ENCODE data around the gene FNDC5.
"Not testable (repeated sequence)": the region's sequence is repeated elsewhere in the genome, so short reads cannot be mapped to it uniquely, and the experiment has no call there.

The FNDC5 gene

DNA sequence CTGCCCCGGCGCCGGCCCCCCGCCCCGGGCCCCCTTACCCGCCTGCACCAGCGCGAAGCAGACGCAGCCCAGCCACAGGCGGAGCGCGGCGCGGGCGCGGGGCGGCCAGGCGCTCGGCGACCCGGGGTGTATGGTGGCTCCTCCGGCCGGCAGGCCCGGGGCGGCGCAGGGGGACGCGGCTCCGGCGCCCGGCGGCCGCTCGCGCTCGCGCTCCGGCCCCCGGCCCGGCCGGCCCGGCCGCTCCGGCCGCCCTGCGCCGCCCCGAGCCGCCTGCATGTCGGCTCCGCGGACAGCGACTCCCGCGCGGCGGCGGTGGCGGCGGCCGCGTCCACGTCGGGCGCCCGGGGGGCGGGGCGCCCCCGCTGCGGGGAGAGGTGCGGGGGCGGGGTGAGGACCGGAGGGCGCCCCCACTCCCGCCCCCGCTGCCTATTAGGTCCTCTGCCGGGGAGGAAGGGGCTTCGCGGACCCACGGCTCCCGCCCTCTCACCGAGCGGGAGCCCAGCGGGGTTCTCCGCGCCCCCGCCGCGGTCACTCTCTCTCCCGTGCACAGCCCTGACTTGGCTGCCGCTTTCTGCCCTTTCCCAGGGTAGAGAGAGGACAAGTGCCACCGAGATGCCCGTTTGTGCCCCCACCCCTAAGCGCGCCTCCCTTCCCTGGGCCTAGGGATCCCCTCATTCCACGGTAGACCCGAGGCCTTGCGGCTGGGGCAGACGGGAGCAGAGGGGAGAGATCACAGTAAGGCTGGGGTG is at the start of gene FNDC5:
FNDC5 (minus strand) TSS at position 298 of the 749 bp plus-strand sequence.
- no peak for DNase-seq

DNA sequence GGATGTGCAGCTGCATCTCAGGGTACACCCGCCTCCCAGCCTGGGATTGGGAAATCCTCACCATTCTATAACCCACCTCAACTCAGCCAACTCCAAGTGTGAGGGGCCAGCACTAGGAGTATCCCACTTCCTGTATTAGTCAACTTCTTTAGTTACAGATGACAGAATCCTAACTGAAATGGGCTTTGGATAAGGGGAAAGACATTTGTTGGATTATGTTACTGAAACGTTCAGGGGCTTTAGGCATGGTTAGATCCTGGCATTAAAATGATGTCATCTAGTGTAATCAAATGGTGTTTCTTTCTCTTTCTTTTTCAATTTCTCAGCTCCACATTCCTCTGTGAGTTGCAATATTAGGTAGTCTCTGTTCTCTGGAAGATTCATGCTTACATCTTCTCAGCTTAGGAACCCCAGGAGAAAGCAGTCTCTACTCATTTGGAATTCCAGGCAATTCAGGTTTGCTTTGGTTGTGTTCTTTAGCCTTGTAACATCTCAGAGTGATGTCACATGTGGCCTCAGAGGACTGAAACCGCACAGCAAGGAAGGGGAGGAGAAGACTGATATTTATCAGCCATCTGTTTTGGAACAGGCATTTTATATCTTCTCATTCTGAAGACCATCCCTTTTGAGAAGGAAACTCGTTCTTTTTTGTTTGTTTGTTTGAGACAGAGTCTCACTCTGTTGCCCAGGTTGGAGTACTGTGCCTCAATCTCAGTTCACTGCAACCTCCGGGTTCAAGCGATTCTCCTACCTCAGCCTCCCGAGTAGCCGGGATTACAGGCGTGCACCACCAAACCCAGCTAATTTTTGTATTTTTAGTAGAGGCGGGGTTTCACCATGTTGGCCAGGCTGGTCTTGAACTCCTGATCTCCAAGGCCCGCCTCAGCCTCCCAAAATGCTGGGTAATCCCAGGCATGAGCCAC is 49.4 kb upstream of the FNDC5 start:
- no peak for DNase-seq

DNA sequence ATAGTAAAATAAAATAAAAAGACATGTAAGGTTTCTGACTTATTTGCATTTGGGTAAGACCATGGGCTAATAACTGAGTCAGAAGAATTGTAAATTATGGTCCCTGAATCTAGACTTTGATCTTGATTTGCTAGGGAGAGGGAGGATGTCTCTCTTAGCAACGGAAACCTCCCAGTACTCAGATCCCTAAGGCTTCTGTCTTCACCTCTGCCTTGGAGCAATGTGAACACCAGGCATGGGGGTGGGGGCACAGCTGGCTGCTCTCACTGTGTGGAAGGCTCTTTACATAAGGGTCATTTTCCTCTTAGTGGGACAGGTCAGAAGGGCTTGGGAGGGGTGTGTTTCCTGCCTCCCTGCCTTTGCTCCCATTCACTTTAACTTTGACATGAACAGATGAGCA is 47.5 kb upstream of the FNDC5 start:
- DNase-seq, result no peak

DNA sequence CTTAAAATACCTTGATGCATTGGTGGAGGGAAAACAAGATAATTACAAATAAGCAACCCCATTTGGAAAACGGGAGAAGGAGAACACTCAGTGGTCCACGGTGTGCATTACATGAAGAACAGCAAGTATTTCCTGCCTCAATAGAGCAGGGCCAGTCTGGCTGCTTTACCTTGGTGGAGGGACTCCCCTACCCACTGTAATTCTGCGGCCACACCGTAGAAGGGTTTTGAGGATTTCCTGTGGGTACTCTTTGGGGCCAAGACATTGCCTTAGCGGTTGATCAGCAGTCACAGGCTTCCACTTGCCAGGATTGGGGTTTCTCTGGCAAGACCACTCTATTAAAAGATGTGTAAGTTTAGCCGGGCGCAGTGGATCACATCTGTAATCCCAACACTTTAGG is 46.8 kb upstream of the FNDC5 start:
- DNase-seq, result no peak

DNA sequence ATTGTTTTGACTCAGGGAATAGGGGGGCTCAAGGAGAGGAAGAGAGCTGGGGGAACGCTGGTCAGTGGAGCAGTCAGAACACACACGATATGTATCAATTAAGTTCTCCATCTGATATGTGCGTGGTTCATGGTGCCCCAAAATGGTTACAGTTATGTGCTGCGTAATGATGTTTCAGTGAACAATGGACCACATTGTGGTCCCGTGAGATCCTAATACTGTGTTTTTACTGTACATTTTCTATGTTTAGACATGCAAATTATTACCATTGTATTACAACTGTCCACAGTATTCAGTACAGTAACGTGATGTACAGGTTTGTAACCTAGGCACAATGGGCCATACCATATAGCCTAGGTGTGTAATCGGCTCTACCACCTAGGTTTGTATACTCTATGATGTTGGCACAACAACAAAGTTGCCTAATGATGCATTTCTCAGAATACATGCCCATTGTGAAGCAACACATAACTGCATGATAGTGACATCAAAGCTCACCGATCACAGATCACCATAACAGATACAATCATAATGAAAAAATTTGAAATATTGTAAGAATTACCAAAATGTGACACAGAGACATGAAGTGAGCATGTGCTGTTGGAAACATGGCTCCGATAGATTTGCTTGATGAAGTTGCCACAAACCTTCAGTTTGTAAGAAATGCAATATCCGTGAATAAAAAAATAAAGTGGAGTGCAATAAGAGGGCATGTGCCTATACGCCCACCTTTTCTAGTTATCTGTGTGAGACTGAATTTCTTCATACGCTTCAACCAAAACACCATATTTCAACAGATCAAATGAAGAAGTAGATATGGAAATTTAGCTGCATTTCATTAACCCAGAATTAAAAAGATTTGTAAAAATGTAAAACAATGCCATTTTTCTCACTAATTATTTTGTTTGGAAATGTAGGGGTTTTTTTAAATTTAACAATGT is 45.3 kb upstream of the FNDC5 start:
- DNase-seq, result no peak

DNA sequence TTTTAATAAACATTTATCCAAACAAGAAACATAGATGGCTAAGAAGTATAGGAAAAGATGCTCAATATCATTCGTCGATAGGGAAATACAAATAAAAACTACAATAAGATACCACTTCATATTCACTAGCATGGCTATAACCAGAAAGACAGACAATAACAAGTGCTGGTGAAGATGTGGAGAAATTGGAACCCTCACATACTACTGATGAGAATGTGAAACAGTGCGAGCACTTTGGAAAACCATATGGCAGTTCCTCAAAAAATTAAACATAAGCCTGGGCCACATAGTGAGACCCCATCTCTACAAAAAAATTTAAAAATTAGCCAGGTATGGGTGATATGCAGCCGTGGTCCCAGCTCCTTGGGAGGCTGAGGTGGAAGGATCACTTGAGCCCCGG is 39.6 kb upstream of the FNDC5 start:
- DNase-seq, result no peak

DNA sequence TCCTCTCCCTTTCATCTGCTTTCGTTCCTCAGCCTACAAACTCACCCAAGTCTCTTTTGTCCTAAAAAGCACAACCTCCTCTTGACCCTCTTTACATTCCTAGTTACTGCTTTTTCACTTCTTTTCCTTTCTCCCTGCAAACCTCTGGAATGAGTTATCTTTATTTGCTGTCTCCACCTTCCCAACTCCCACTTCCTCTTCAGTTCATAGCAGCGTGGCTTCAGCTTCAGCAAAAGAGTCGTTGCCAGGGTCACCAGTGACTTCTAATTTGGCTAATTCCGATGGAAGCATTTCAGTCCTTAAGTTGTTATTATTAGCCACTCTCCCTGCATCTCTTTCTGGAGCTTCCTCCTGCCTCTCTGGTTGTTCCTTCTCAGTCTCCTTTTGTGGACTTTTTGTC is 36.7 kb upstream of the FNDC5 start:
- DNase-seq, result no peak

DNA sequence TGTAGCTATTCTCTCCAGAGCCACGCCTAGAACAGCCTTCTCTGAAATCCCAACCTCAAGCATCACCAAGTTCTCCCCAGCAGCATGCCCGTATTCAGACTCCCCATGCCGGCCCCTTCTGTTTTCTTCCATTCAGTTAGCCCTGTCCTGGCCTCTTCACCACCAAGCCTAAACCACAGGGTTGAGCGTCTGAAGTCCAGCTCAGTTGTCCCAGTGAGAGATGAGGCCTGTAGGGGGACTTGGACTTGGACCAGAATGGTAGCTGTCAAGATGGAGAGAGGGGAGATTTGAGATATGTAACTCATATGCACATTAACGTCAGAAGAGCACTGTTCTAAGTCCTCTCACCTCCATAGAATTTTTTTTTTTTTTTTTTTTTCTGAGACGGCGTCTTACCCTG is 35.9 kb upstream of the FNDC5 start:
- no peak for DNase-seq

DNA sequence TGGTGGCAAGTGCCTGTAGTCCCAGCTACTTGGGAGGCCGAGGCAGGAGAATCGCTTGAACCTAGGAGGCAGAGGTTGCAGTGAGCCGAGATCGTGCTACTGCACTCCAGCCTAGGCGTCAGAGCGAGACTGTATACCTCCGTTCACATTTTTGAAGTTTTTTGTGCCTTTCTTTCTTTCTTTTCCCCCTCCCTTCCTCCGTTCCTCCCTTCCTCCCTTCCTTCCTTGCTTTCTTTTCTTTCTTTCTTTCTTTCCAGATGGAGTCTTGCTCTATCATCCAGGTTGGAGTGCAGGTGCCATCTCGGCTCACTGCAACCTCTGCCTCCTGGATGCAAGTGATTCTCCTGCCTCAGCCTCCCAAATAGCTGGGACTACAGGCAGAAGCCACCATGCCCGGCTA is 34.9 kb upstream of the FNDC5 start:
- not testable (repeated sequence) for DNase-seq

DNA sequence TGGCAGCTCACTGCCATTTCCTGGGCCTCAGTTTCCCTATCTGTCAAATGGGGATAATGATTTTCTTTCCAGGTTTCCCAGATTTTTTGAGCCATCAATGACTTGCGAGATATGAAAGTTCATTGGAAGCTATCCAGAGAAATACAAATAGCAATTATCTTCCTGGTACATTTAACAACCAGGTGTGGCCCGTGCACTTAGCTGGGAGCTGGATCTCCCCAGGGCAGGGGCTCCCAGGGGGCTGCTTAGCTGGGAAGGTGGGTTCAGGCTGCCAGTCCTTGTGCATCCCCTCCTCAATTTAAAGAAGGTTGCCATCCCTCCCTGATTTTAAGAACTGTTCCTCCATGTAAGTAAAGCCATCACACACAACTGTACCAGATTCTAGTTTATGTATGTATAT is 34.1 kb upstream of the FNDC5 start:
- no peak for DNase-seq

DNA sequence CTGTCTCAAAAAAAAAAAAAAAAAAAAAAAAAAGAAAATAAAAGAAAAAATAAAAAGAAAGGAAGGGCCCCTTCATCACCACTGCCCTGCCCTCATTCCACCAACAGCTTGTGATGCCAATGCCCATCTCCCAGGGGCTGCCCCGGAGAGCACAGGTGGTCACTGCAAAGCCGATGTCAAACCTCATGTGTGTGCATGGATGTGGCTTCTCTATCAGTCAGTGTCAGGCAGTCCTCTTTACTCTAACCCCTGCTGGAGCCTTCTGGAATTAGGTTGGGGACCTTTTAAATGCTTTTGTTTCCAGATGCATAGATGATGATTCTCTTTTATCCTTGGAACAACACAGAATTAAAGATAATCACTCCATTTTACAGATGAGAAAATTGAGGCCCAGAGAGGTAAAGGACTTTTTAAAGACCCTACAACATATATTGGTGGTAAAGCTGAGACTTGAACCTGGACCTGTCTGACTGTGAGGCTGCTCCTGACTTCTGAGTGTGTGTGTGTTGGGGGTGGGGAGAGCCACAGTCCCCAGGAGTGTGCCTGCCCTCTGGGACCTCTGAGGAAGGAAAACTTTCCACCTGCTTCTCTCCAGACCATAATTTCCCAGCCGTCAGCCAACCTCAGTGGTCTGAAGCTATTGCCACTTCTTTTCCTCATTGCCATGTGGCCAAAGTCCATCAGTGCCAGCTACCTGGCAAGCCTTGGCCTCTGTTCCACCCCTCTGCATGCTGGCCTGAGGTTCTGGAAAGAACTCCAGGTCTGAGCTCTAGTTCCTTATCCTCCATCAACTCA is 33.5 kb upstream of the FNDC5 start:
- no peak for DNase-seq

DNA sequence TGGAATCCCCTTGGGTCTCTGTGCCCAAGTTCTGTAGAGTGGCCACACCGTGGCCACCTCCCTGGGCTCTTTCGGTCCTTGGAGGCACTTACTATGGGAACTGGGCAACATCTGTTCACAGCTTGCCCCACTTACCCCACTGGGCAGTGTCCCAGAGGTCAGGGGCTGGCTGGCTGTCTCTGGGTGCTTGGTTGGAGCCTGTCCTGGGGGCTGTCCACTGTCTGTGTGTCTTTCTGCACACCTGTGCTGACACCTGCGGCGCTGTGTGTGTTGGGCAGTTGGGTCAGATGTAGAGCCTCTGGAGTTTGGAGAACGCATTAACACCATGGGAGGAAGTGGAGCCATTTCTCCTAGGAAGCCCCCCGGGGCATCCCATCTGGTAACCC is 31.8 kb upstream of the FNDC5 start:
- no peak for DNase-seq

DNA sequence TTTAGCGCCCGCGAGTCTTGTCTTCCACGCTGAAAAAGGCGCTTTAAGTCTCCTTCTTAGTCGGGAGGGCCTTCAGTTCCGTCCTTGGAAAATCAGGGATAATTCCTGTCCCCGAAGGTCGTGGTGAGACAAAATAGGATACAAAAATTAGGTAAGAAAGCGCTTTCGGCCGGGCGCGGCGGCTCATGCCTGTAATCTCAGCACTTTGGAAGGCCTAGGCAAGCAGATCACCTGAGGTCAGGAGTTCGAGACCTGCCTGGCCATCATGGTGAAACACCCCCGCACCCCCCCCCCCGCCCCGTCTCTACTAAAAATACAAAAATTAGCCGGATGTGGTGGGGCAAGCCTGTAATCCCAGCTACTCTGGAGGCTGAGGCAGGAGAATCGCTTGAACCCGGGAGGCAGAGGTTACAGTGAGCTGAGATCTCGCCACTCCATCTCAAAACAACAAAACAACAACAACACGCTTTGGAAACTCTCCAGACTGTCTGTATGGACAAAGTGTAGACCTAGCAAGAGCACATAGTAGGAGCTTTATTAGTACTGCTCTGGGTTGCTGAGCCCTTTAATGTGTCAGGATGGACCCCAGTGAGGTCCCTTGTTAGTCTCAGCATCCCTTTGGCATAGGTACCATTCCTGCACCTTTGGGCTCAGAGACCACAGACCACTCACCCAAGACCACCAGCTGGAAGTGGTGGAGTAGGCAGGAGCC is 31.3 kb upstream of the FNDC5 start:
- DNase-seq, result no peak

DNA sequence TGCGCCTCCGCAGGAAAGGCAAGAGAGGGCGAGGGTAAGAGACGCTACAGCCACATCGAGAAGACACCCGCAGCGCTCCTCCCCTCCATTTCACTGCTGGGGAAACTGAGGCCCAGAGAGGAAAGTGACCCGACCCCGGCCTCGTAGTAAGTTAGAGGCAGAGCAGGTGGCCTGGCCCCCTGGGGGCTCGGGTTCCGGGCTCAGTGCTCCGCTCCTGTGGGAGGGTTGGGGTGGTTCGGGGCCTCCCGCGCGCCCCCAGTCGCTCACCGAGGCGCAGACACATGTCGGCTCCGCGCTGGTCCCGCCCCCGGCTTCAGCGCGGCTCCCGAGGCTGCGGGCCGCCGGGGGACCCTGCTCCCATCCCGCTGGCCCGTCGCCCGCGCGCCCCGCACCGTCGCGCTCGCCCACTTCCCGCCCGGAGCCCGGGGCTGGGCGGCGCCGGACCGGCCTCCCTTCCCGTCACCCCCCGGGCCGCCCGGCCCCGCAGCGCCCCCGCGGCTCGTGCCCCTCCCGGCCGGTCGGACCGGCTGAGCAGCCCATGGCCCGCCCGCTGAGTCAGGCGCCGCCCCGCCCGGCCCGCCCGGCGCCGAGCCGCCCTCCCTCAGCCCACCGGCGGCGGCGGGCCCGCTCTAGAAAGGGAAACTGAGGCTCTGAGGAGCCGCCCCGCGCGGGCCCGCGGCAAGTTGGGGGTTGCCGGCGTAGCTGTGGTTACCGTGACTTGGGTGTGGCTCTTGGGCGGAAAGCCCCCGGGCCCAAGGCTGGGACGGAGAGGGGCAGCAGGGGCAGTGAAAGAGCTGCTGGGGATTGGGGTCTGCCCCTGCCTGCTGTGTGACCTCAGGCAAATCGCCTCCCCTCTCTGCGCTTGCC is 30.5 kb upstream of the FNDC5 start, which contains the start of gene TMEM54:
TMEM54 (minus strand) TSS at position 434 of the 867 bp plus-strand sequence; CDS start at position 283, 151 bp downstream.
- no peak for DNase-seq

DNA sequence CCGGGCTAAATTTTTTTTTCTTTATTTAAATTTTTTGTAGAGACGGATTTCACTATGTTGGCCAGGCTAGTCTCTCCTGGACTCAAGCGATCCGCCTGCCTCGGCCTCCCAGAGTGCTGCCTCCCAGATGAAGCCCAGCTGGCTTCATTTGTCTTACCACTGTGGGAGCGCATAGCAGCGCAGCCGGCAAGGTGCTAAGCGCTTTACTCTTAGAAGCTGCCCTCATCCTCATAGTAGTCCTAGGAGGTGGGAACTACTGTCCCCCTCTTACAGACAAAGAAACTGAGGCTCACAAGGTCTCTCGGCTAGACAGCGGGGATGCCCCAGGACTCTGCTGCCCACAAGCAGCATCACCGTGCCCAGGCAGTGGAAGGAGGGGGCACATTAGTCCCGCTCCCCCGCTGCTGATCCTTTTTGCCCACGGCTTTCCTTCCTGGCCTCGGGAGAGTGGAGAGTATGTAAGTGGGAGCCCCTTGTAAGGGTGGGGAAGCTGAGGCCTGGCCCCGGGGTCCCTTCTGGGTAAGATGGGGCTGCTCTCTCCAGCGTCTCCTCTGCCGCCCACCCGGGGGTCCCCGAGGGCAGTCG is 29.8 kb upstream of the FNDC5 start:
- DNase-seq, result no peak

DNA sequence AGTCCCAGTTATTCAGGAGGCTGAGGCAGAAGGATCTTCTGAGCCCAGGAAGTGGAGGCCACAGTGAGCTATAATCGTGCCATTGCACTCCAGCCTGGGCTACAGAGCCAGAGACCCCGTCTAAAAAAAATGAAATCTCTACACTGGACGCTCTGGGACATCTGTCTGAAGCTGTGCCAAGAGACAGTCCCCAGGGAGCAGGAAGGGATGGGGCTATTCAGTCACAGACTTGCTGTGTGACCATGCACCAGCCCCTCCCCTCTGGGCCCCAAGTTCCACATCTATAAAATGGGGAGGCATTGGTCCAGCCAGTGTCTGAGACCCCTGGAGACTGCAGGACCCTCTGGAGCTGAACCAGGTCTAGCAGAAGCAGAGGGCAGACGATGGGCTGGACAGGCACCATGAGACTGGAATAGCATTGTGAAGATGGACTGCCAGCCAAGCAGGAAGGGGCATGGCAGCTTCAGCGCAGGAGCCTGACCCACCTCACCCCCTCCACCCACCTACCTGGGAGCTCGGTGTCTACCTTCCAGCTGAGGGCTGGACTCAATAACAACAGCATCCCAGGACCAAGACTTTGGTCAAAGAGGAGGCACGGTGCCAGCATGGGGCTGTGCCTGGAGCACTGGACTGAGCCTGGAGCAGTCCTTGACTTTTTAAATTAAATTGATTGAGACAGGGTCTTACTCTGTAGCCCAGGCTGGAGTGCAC is 29.0 kb upstream of the FNDC5 start:
- no peak for DNase-seq

DNA sequence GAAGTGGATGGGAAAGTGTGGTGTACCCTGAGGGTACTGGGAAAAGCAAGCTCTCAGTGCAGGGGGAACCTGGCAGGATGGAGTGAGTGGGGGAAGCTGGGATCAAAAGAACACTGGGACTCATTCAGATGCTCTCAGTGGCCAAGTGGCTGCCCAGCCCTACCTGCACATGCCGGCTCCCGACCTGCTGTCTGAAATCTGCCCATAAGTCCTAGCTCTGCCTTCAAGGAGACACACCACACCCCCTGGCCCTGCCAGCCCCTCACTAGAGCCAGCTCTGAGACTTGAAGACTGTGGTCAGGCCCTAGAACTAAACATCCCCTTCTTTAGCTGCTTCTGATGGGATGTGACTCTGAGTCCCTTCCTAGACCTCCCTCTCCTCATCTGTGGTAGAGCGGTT is 28.2 kb upstream of the FNDC5 start:
- DNase-seq, result no peak

DNA sequence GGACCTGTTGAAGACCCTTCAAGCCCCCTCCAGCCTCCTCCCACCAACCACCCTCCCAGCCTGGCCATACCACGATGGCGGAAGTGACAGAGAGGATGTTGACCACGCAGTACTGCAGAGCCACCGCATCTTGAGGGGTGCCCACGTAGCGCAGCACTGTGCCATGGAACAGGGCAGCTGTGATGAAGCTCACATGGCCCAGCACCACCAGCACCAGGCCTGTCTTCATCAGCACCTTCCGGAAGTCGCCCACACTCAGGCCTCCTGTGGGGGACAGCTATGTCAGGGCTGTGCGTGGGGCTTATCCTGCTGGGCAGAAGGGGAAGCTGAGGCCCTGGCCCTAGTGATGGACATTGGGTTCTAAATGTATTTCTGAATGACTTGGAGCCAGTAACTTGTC is 27.3 kb upstream of the FNDC5 start:
- DNase-seq, result no peak

Data from SHP77 (cell line).